ENCODE results near the gene RAMAC. TPM values are rescaled to one million over a fixed set of nuclear protein-coding genes. Genes with fewer than 3 reads are reported as not detected.
"Not testable (repeated sequence)": the region's sequence is repeated elsewhere in the genome, so short reads cannot be mapped to it uniquely, and the experiment has no call there.

RAMAC gene
- polyA plus RNA-seq (ENCODE audit: insufficient read length), result 30.9 TPM

DNA sequence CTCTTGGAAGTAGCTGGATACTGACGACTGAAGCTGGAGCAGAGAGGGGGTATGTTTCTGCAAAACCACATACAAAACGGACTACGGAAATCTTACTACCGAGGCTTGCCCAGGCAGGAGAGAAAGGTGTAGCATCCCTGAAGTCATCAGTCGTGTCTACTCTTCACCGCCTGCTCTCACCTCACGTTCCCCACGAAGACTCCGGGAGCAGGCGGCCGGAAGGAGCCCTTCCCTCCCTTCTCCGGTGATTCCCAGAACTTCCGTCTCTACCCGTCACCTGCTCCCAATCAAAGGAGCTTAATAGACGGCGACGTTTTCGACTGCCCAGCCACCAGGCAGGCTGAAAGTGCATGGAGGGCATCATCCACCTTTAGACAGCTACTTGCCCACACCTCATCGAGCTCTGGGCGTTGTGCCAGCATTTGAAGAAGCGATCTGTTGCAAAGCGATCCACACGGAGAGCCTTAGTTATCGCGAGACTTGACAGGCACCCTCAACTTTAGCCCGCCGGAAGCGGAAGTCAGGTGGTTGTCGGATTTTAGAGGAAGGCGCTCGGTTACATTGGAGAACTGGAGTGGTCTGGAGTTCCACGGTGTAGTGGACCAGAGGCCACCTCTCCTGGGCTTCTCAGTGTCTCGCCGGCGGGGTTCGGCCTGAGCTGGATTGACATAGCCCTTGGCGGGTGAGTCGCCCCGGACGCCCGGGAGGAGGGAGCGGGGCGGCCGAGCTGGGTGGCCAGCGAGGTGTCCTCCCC lies at the start of gene RAMAC:
Gene RAMAC, plus strand, starts transcription at position 523 of the 754 bp plus-strand sequence. CDS start 2,809 bp downstream, outside the sequence.
- peak; percentile 94 for DNase-seq (ENCODE audit: low read depth)

DNA sequence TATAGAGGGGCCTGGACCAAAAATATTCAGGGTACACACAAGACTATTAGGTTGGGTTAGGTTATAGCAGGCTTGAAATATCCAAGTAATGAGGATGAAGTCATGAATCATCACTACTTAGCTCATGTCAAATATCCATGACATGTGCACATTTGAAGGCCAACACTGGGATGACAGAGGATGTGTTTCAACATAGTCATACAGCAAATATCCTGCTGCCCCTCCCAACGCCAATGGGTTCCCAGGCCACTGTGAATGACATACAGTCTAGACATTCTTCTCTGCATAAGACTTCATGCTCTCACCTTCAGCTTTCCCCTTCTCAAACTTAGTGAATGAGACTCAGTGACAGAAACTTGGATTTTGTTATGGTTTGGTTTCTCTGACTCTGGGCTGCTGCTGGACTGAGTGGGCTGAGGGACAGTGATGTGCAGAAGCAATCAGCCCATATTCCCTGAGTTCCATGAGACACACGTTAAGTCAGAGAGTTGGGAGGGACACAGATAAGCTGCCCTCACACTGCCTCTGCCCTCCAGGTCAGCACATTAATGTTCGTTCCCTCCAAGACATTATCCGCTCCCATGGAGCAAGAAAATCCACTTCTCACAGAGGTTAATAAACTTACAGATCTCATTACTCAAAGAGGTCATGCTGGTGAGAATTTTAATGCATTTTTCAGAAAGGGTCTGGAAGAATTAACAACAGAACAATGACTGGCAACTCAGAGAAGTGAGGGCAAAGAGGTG lies 48.9 kb upstream of the RAMAC start:
- DNase-seq (ENCODE audit: low read depth), result no peak

DNA sequence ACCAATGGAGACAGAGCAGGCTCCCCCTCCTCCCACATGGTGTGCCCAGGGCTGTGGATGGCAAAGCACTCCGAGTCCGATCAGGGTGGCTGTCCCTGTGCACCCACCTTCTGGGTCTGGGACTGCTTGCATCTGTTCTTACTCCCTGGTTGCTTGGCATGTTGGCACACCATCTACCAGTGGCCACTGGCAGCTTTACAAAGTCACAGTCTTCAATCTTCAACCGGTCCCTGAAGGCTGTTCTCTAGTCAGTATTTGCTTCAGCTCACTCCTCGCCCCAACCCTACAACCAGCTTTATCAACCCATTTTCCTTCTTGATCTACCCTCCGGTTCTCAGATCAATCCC lies 48.3 kb upstream of the RAMAC start:
- DNase-seq (ENCODE audit: low read depth), result no peak

DNA sequence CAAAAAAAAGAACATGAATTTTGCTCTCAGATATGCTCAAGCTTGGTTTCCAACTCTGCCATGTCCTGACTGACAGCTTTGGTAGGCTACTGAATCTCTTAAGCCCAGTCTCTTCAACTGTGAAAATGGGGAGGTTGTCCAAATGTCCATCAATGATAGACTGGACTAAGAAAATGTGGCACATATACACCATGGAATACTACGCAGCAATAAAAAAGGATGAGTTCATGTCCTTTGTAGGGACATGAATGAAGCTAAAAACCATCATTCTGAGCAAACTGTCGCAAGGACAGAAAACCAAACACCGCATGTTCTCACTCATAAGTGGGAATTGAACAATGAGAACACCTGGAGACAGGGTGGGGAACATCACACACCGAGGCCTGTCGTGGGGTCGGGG lies 46.3 kb upstream of the RAMAC start:
- not testable (repeated sequence) for DNase-seq (ENCODE audit: low read depth)

DNA sequence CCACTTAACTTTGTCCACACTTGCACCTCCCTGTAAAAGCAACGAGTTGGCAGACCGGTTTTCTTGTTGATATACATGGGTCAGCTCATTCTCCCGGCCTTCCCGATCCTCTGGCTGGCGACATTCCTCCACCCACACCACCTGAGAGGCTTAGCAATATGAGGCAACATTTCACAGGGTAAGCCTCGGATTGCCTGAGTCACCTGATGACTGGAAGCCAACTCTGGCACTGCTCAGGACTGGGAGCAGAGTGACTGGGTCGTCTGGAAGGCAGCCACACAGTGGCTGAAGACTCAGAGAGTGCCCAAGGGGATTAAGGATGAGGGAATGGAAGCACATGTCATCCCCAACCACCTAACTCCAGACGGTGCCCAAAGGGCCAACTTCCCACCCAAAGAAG lies 43.3 kb upstream of the RAMAC start:
- DNase-seq (ENCODE audit: low read depth), result no peak

DNA sequence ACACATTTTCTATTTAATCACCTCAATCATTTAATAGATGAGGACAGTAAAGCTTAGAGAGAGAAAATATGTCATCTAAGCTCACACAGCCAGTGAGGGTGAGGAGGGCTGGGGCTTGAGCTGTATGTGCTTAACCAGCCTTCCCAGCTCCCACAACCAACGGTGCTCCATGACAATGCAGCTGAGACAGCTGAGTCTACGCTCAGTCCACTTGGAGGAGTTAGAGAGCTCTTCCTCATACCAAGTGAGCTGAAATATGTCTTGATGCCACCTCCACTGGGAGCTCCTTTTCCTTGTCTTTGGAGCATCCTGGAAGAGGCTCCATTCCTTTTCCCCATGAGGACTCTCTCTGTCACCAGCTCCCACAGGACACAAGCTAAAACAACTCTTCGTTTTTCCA lies 42.8 kb upstream of the RAMAC start:
- DNase-seq (ENCODE audit: low read depth), result no peak

DNA sequence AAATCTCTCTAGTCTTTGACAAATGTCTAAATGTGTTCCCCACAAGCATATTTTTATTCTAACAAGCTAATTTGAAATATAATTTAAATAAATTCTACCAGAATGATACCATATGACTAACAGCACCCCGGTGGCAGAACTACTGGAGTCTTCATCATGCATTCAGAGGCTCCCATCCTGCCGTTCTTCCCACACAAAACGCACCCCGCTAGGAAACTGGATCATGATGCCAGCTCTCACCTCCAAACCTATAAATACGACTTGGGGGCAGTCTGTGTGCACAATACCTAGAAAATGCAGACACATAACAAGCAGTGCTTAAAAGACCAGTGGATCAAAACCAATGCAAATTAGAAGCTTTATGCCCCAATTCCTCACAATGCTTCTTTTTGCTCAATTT lies 42.0 kb upstream of the RAMAC start:
- DNase-seq (ENCODE audit: low read depth), result no peak

DNA sequence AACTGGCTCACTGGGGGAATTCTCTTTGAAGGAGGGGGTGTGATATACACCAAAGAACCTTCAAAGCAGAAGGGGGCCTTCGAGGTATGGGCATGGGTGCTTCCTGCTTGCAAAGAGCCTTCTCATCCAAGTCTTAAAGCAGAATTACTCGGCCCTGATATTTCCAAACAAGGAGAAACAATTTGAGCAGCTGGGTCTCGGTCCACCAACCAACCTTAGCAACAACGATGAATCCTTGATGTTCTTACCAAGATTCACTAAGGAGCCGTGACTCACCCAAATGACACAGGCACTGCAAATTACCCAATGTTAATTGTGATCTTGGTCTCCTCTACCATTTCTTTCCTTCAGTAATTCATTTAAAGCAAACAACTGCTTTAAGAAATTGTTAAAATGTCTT lies 41.2 kb upstream of the RAMAC start:
- no peak for DNase-seq (ENCODE audit: low read depth)

DNA sequence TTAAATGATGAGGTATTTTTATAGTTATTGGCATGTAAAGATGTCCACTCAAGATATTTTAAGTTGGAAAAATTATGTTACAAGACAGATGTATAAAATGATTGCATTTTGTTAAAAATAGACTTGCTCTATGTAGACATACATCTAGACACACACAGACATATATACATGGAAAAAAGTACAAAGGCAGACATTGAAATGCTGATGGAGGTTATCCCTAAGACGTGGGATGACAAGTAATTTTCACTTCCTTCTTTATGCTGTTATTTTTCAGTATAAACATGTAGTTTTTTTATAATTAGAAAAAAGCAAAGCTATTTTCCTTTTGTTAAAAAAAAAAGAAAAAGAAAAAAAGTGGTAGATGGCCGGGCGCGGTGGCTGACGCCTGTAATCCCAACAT lies 40.7 kb upstream of the RAMAC start:
- DNase-seq (ENCODE audit: low read depth), result no peak

DNA sequence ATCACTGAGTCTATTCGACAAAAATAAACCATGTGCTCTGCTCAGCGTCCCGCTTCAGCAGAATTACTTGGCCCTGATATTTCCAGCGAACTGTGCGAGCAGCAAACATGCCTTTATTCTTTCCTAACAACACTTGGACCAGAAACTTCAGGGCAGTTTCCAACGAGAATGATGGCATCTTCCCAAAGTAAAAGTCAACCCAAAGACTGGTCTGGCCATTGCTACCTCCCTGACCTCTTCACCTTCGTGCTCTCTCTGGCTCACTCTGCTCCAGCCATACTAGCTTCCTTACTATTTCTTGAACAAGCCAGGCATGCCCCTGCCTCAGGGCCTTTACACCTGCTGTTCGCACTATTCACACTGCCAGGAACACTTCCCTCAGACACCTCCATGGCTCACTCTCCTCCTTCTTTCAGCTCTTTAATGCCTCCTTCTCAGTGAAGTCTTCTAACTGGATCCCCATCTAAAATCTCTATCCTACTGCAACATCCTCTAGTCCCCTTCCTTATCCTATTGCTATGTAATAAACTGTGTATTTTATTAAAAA lies 39.8 kb upstream of the RAMAC start:
- DNase-seq (ENCODE audit: low read depth), result no peak

DNA sequence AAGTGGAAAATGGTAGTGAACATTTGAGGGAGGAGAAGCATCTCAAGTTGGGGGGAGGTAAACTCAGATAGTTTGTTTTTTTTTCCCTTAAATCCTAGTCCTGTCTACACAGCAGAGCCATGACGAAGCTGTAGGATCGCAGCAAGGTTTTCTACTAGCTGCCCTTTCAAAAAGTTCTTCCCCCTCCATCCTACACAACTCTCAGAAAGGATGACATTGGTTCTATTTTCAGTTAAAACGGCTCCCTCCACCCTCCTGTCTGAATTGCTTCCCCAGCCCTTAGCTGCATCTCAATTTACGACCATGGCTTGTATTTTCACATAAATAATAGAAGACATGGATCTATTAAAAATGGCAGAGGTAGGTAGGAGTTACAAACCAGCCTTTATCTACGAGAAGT lies 35.7 kb upstream of the RAMAC start:
- no peak for DNase-seq (ENCODE audit: low read depth)

DNA sequence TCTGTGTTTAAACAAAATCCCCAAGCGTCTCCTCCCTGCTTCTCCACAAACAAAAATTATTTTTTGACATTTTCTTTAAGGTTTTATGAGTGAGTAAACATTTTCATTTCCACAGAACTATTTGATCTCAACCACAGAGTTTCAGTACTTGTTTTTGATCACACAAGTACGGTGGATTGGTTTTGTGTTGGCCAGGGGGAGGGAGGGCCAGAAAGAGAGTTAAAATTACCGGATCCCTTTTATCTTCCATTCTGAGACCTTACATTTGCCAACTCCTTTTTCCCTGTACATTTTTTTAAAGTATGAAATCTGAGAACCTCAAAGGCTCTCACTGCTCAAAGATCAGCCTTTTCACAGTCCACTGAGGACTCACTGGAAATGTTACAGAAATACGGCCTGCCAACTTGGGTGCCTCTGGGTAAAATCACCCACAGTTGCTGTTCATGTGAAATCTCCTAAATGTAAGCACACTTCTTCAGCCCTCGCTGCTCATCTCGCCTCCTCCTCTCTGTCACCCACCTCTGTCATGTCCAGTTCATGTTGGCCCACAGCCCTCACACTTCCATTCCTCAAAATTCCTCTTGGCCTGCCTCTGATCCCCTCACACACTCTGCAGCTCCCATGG lies 35.2 kb upstream of the RAMAC start:
- no peak for DNase-seq (ENCODE audit: low read depth)

DNA sequence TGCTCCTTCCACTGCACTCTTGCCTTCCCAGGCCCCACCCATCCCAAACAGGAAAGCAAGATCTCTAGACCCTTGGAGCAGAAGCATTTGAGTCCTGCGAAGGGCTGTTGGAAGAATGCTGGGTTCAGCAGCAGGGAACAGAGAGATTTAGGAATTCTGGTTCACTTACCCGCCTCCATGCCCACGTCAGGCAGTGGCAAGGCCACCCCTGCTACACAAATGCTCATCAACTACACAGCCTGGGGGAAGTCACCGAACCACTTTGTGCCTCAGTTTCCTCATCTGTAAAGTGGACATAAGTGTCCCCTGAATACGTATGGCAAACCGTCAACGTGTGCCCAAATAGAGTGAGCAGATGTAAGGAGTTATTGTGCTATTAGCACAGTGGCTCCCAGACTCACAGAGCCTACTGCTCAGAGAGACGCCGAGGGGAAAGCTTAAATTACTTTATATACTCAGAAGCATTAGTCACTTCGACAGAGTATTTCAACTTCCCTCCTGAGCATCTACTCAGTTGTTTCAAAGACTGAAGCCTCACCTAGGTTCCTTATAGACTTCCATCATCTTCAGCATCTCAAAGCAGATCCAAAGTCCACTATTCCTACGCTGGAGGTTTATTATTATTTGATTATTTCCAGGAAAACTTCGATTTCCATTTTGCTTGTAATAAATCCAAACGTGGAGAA lies 34.4 kb upstream of the RAMAC start:
- no peak for DNase-seq (ENCODE audit: low read depth)

DNA sequence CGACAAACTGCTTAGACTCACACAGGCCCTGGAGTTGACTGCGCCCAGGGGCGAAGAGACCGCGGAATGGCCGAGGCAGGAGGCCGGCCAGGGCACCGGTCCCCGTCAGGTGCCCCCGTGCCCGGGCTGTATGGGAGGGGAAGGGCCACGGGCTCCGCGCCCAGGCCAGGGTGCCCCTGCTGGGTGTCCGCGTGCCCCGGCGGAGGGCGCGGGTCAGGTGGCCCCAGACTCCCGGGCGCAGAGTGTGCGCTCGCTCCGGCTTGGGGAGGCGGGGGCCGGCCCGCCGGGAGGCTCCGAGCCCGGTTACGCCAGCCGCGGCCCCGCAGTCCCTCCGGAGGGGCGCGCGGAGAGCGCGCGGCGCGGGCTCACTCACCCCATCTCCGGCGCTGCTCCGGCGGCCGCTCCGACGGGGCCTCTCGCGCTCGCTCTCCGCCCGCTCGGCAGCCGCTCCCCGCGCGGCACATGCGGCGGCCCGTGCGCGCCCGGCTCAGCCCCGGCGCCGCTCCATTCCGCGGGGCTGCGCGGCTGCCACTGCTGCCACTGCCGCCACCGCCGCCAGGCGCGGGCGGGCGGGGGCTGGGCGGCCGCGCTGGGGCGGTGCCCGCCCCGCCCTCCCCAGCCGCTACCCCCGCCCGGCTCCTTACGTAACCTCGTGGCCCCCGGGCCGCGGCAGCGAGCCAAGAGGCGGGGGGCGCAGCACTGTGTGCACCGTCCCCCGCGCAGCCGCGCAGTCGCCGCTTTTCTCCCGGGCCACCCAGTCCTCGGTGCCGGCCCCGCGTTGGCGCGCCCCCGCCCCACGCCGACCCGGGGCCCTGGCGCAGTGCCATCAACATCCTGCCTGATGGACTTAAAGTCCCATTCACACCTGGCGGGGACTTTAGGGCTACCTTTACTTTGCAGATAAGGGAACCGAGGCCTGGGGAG lies 33.6 kb upstream of the RAMAC start, which contains the start of gene HOMER2:
Gene HOMER2, minus strand, starts transcription at position 563 of the 924 bp plus-strand sequence. Its CDS starts 185 bp downstream, at position 378.
- DNase-seq (ENCODE audit: low read depth), result no peak

DNA sequence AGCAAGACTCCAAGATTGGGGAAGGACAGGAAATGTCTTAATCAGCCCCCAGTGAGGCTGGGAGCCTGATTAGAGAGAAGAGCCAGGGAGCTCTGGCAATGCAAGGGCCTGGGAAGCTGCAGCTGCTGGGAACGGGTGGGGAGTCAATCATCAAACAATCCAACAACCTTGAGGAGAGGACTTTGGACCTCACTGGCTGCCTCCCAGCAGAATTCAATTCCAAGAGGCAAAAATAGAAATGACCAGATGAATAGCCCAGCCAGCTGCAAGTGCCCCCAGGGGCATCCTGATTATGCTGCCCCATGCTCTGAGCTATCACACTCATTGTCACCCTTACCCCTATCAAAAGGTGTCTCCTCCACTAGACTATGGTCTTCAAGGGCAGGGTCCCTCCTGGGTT lies 27.4 kb upstream of the RAMAC start:
- no peak for DNase-seq (ENCODE audit: low read depth)

DNA sequence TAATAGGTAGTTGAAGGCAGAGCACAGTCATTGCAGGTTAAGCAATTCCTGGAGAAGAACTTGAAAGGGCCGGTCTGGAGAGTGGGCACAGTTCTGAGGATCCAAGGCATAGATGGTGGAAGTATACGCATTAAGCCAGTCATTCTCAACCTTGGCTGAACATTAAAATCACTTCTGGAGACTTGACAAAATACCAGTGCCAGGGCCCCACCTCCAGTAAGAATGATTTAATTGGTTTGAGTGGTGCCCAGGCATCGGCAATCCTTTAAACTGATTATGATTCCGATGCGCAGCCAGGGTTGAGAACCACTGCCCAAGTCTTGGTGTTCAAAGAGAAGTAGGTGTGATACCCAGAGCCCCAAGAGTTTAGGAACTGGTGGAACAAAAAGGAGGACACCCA lies 26.6 kb upstream of the RAMAC start:
- no peak for DNase-seq (ENCODE audit: low read depth)

DNA sequence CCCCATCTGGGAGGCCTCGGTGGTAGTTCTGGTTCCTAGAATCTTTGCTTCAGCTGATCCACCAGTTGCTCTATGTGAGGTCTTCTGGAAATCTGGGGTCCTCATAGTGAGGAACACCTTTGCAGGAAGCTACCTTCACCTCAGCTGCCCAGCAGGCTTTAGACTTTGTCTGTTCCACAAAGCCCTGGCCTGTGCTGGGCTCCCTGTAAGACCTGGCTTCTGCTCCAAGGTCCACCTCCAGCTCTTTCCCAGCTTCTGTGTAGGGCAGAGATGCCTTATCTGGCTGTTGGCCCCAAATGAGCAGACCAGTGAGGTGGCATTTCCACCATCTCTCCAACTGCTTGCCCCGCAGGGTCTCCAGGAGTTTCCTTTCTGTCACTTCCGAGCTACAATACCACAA lies 25.2 kb upstream of the RAMAC start:
- no peak for DNase-seq (ENCODE audit: low read depth)

DNA sequence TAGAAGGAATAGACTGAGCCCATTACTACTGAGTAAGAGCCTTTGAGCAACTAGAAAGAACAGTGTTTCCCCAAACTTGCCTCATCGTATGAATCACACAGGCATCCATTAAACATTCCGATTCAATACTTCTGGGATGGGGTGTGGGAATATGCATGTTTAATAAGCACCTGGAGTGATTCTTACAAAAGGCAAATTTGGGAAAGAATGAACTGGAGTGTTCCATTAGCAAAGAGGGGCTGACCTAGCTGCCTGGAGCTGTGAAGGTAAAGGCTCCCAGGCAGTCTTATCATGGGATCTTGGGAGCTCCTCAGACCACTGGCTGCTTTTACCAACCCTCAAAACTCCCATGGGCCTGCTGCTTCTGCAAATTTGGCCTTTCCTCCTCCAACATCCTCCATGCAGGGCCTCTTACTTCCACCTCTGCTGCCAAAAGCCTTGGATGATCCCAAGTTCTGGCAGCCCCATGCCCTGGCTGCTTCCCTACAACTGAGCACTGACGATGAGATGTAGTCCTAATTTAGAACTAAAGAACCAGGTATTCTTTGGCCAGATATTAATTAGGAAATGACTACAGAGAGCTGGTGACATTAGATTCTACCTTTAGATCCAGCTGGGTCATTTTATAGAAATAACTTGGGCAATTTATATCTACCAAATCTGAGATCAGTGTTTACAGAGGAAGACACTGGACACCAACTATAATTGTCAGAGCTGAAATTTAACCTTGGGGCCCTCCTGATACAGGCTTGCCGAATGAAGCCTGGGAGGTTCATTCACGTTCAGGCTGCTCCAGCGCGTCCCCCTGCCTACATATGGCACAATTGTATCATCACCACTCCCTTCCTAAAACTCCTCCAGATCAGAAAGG lies 22.3 kb upstream of the RAMAC start:
- no peak for DNase-seq (ENCODE audit: low read depth)

DNA sequence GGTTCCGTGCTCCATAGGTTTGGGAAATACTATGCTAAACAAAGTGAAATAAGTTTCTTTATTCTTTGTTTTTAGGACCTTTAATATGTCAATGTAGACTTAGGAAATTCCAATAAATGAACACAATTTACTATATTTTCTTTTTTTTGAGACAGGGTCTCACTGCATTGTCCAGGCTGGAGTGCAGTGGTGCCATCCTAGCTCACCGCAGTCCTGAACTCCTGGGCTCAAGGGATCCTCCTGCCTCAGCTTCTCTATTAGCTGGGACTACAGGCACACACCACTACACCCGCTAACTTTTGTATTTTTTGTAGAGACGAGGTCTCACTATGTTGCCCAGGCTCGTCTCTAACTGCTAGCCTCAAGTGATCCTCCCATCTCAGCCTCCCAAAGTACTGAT lies 21.1 kb upstream of the RAMAC start:
- DNase-seq (ENCODE audit: low read depth), result no peak

DNA sequence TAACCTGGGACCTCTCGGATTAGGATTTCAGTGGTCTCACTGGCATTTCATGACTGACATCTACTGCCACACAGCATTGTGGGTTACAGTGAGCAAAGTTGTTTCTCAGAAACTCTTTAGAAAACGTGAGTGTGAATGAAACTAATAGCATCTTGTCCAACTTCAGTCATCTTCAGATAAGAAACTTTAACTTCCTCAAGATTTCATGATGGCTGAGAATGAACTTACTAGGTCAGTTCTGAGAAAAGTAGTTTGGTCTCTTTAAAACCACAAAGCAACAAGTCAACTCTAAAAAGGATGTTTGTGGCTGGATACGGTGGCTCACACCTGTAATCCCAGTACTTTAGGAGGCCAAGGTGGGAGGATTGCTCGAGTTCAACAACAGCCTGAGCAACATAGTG lies 19.3 kb upstream of the RAMAC start:
- DNase-seq (ENCODE audit: low read depth), result no peak
